Nephron progenitor cell (in vitro differentiated cells): Measurements from ENCODE around the gene TJP1.
"Not testable (repeated sequence)": the region's sequence is repeated elsewhere in the genome, so short reads cannot be mapped to it uniquely, and the experiment has no call there.

Experiments
- DNase-seq: peaks from one replicate; pipeline ENCODE4 v3.0.0; 2021
- H3K27ac Mint-ChIP-seq: 2 replicates; pipeline ENCODE4 v1.8.0; 2021; ENCODE audit warnings: mild to moderate bottlenecking, moderate library complexity, mixed read lengths
- H3K27me3 Mint-ChIP-seq: 2 replicates; pipeline ENCODE4 v1.8.0; 2021; ENCODE audit warnings: mild to moderate bottlenecking, low read depth, mixed read lengths; ENCODE audit not compliant: poor library complexity
- H3K36me3 Mint-ChIP-seq: 2 replicates; pipeline ENCODE4 v1.8.0; 2021; ENCODE audit warnings: low read depth, mixed read lengths
- H3K4me1 Mint-ChIP-seq: 2 replicates; pipeline ENCODE4 v1.8.0; 2021; ENCODE audit warnings: mixed read lengths
- H3K4me3 Mint-ChIP-seq: 2 replicates; pipeline ENCODE4 v1.8.0; 2021; ENCODE audit warnings: mild to moderate bottlenecking, moderate library complexity, mixed read lengths
- H3K9me3 Mint-ChIP-seq: 2 replicates; pipeline ENCODE4 v1.8.0; 2021; ENCODE audit warnings: mild to moderate bottlenecking, moderate library complexity, mixed read lengths
- TF ChIP-seq, protein P1 (sequence below): fragments of 200-600 bp; sonication (generic); IDR thresholded peaks from 2 replicates; pipeline ENCODE4 v1.5.0; 2021; ENCODE audit warnings: antibody characterized with exemption

TJP1 gene

DNA sequence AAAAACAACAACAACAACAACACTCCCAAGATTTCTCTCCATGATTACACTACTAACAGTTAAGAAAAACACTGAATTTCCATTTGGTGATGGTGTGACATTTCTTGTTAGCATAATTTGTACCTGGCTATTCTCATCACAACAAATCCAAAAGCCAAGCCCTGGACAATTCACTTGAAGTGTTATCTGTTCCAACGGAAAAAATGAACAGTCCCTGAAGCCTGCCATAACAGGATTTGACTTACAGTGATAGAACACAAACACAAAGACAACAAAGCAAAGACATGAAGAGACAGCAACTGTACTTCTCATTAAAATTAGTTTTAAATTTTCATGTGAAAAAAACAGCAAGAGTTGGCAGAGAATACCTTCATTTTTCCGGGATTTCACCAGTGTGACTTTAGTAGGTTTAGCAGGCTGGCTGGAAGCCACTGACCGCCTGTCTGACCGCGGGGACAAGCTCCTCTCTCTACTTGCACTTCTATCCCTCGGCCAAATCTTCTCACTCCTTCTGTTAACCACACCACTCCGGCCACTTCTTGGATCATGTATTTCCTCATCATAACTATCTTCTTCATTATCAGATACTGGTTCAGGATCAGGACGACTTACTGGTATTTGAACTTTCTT lies 56.3 kb downstream of the TJP1 start:
- H3K4me3 Mint-ChIP-seq: no peak overlapping the region
- no peak for DNase-seq
- TF ChIP-seq, protein P1, sequence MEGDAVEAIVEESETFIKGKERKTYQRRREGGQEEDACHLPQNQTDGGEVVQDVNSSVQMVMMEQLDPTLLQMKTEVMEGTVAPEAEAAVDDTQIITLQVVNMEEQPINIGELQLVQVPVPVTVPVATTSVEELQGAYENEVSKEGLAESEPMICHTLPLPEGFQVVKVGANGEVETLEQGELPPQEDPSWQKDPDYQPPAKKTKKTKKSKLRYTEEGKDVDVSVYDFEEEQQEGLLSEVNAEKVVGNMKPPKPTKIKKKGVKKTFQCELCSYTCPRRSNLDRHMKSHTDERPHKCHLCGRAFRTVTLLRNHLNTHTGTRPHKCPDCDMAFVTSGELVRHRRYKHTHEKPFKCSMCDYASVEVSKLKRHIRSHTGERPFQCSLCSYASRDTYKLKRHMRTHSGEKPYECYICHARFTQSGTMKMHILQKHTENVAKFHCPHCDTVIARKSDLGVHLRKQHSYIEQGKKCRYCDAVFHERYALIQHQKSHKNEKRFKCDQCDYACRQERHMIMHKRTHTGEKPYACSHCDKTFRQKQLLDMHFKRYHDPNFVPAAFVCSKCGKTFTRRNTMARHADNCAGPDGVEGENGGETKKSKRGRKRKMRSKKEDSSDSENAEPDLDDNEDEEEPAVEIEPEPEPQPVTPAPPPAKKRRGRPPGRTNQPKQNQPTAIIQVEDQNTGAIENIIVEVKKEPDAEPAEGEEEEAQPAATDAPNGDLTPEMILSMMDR: no peak
- H3K36me3 Mint-ChIP-seq: peaks cover 63% of the 10 kb centered on the region
- no peaks in the 10 kb centered on the region for H3K9me3 Mint-ChIP-seq
- no peaks in the 10 kb centered on the region for H3K4me1 Mint-ChIP-seq
- H3K27ac Mint-ChIP-seq: peak overlapping the region; percentile 72
- no peaks in the 10 kb centered on the region for H3K27me3 Mint-ChIP-seq

DNA sequence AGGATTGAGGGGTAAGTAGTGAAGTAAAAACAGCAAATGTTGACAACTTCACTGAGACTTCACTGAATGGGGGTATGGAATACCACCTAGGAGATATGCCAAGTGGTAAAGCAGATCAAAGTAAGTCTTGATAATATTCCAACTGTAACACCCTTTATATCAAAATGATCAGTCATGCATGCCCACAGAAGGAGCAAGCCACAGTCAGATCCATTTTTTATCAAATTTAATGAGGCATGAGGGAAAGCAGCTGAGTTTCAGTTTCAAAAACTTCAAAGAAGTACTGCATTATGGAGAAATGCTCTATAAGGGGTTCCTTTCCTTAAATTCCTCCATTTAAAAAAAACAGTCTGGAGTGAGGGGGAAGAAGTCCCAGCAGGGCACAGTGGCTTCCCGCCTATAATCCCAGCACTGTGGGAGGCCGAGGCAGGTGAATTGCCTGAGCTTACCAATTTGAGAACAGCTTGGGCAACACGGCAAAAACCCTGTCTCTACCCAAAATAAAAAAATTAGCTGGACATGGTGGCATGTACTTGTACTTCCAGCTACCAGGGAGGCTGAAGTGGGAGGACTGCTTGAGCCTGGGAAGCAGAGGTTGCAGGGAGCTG lies 56.9 kb downstream of the TJP1 start:
- no peaks in the 10 kb centered on the region for H3K4me1 Mint-ChIP-seq
- H3K27ac Mint-ChIP-seq: no peak overlapping the region
- TF ChIP-seq, protein P1: no peak
- DNase-seq: no peak
- peaks cover 67% of the 10 kb centered on the region for H3K36me3 Mint-ChIP-seq
- H3K27me3 Mint-ChIP-seq: no peaks in the 10 kb centered on the region
- H3K9me3 Mint-ChIP-seq: no peaks in the 10 kb centered on the region
- no peak overlapping the region for H3K4me3 Mint-ChIP-seq

DNA sequence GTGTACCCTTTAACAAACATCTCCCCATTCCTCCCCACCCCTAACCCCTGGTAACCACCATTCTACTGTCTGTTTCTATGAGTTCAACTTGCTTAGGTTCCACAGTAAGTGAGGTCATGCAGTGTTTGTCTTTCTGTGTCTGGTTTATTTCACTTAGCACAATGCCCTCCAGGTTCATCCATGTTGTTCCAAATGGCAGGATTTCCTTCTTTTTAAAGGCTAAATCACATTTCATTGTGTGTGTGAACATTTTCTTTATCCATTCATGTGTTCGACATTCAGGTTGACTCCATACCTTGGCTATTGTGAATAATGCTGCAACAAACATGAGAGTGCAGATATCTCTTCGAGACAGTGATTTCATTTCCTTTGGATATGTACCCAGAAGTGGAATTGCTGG lies 62.7 kb downstream of the TJP1 start:
- H3K4me1 Mint-ChIP-seq: no peaks in the 10 kb centered on the region
- H3K9me3 Mint-ChIP-seq: no peaks in the 10 kb centered on the region
- TF ChIP-seq, protein P1: no peak
- no peaks in the 10 kb centered on the region for H3K27me3 Mint-ChIP-seq
- H3K27ac Mint-ChIP-seq: no peak overlapping the region
- H3K36me3 Mint-ChIP-seq: peaks cover 65% of the 10 kb centered on the region
- DNase-seq: no peak
- H3K4me3 Mint-ChIP-seq: no peak overlapping the region

DNA sequence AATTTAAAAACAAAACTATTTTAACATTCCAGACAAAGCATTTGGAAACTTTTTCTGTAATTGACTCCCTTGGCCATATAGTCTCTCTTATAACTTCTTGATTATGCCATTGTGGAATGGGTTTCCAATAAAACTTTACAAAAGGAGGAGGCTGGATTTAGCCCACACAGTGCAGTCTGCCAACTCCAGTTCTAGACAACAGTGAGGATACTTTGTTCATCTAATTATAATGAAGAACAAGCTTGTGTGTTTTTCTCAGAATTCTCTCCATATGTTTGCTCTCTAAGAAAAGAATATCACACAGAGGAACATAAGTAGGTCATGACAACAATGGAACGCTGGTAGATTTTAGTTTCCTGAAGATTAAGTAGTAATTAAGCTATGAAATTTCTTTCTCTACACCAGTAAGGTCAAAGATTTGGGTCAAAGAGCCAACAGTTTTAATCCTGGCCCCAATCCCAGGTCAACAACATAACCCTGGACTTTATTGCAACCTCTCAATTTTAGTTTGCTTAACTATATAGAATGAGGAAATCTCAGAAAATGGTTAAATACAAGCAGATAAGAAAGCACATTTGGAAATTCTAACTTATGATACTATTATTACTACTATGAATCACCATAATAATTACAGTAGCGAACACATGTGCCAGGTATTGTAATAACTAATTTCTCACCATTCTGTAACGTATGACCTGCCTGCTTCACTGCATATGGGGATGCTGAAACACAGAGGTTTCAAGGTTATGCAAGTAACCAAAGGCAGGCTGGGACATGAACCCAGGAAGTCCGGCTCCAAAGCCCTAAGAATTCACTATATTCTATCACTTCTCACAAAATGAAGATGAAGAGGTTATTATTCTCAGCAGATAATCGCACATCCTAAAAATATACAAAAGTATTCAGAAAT lies 65.7 kb downstream of the TJP1 start:
- Mint-ChIP-seq H3K9me3 (peaks cover 5% of the 10 kb centered on the region), H3K27ac (peak overlapping the region; percentile 68), H3K4me3 (no peak overlapping the region), H3K27me3 (no peaks in the 10 kb centered on the region), H3K4me1 (no peaks in the 10 kb centered on the region), H3K36me3 (peaks cover 67% of the 10 kb centered on the region)
- TF ChIP-seq, protein P1: no peak
- no peak for DNase-seq

DNA sequence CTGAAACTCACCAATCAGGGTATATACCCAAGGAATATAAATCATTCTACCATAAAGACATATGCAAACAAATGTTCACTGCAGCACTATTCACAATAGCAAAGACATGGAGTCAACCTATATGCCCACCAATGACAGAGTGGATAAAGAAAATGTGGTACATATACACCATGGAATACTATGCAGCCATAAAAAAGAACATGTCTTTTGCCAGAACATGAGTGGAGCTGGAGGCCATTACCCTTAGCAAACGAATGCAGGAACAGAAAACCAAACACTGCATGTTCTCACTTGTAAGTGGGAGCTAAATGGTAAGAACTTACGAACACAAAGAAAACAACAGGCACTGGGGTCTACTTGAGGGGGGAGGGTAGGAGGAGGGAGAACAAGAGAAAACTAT lies 68.3 kb downstream of the TJP1 start:
- not testable (repeated sequence) for H3K27ac Mint-ChIP-seq, H3K4me3 Mint-ChIP-seq
- H3K36me3 Mint-ChIP-seq: peaks cover 55% of the 10 kb centered on the region

DNA sequence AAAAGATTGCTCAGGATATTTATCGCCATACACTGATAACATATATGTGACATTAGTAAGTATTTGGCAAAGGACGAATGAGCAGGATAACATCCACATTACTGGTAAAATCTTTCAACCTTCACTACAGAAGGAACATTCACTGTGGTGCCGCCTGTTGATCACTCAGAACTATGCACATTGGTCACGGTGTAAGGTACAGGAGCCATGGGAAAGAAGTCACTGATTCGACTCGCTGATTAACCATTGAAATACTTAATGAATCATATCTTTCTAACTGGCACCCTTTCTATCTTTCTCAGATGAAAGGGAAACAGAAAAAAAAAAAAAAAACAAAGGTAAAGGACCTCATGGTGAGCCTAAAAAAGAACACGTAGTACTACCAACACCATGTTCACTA lies 68.8 kb downstream of the TJP1 start:
- DNase-seq: no peak
- H3K36me3 Mint-ChIP-seq: peaks cover 57% of the 10 kb centered on the region
- H3K27ac Mint-ChIP-seq: no peak overlapping the region
- peaks cover 5% of the 10 kb centered on the region for H3K9me3 Mint-ChIP-seq
- H3K4me1 Mint-ChIP-seq: peaks cover 4% of the 10 kb centered on the region
- TF ChIP-seq, protein P1: no peak
- H3K4me3 Mint-ChIP-seq: no peak overlapping the region
- H3K27me3 Mint-ChIP-seq: no peaks in the 10 kb centered on the region

More for the DNA sequence above, 68.3 kb downstream of the TJP1 start:
- H3K4me1 Mint-ChIP-seq, H3K27me3 Mint-ChIP-seq, H3K9me3 Mint-ChIP-seq, DNase-seq: not testable (repeated sequence)
